GM19240 (cell line): ENCODE measurements around the gene CCDC183.
"Not testable (repeated sequence)": the region's sequence is repeated elsewhere in the genome, so short reads cannot be mapped to it uniquely, and the experiment has no call there.

Source experiments
- DNase-seq: peaks from one replicate; pipeline ENCODE4 v3.0.0; 2011; ENCODE audit warnings: low spot score; ENCODE audit not compliant: insufficient read length

The CCDC183 gene

DNA sequence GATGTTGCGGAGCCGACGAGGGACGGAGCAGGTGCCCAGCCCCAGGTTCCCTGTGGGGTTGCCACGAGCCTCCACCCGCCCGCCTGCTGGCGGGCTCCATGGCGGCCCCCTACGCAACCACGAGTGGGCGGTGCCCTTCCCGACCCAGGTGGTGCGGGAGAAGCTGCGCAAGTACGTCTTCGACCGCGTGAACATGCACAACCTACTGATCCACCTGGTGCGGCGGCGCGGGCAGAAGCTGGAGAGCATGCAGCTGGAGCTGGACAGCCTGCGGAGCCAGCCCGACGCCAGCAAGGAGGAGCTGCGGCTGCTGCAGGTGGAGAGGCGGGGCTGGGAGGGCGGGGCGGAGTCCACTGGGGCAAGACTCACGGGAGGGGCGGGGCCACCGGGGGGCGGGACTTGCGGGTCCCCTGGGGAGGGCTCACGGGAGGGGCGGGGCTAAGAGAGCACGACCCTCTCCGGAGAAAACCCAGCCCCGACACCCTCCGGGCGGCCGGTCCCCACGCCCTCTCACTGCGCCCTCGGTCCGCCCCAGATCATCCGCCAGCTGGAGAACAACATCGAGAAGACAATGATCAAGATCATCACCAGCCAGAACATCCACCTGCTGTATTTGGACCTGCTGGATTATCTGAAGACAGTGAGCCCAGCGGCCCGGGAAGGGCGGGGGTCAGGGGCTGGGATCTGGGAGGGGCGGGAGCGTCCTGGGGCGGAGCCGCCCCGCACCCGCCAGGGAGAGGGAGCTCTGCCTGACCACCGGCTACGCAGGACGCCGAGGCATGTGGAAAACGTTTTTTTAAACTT is 3.9 kb downstream of the CCDC183 start:
- peak; percentile 67 for DNase-seq

DNA sequence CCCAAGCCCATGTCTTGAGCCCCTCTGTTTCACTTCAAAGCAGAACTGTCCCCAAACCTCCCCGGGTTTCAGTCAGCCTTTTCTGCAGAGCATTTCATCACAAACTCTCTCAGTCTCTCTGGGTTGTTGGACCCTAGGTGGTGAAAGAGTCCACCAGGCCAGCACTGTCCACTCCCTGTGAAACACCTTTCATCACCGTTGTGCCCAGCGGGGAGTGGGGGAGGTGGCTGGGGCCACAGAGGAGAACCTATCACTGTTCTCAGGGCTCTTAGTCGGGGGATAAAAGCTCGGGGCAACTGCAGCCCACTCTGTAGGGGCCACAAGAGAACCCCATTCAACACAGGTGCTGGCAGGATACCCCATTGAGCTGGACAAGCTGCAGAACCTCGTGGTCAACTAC is 6.2 kb downstream of the CCDC183 start:
- no peak for DNase-seq

DNA sequence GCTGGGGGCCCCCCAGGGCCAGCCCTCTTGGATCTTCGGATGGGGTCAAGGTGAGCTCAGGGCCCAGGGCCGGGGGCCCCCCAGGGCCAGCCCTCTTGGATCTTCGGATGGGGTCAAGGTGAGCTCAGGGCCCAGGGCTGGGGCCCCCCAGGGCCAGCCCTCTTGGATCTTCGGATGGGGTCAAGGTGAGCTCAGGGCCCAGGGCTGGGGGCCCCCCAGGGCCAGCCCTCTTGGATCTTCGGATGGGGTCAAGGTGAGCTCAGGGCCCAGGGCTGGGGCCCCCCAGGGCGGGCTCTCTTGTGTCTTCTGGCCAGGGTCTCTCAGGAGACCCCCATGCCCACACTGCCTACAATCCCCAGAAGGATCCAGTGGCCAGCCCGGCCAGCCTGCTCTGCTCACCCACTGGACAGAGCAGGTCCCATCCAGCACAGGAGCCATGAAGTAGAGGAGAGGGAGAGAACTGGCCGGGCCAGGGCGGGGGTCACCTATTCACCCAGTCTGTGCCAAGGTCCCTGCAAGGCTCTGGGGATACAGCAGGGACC is 6.9 kb downstream of the CCDC183 start:
- not testable (repeated sequence) for DNase-seq

DNA sequence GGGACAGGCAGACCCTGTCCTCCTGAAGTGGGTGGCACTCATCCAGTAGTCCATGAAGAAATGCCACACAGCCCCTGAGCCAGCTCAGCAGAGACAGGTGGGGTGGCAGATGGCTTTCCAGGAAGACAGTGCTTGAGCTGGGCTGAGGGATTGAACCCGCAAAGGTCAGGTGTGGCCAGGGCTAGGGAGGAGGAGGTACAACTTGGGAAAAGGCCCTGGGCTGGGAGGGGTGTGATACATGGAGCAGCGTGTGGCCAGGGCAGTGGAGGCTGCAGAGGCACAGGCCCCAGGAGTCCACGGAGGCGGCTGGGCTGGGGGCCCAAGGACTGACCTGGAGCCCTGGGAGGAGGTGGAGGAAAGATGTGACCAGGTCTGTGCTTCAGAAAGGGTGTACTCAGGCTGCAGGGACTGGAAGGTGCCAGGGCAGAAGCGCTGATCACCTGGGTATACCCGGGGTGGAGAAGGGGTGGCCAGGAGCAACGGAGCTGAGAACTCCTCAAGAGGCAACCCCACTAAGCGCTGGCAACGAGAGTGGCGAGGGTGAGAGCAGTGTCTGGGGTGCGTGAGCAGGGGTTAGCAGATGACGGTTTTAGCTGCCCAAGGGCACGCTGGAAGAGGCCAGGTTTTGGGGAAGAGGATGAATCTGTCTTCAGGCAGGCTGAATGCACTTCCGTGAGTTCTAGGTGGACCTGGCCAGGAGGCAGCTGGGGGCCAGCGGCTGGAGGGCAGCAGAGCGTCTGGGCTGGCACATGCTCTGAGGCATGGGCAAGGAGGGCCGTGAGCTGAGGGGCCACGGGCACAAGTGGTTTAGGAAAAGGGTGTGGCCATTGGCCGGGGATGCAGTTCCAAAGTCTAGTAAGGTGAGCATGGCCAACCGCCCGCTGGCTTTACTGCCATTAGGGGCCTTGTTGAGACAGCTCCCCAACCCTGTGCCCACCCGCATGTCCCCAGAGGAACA is 7.7 kb downstream of the CCDC183 start:
- DNase-seq, result no peak

DNA sequence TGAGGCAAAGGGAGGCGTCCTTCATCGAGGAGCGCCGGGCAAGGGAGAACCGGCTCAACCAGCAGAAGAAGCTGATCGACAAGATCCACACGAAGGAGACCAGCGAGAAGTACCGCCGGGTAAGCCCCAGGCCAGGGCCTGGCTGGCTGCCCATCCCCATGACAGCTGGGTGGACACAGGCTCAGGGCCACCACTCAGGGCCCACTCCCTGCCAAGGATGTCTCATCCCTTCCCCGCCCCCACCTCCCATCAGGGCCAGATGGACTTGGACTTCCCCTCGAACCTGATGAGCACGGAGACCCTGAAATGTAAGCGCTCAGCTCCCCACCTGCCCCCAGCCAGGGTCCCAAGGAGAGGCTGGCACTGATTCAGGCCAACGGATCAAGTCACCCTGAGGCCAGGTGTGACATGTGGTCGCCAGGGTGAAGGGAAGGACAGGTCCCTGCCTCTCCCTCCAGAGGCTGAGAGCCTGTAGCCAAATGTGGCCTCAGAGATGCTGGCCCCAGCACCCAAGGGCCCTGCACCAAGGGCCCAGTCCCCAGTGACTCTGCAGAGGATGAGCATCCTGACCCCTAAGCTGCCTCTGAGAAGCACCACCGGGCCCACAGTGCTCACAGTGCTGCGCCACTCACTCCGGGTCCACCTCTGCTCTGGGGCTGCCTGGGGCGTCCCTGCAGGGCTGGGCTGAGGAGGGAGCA is 8.5 kb downstream of the CCDC183 start:
- DNase-seq, result no peak

DNA sequence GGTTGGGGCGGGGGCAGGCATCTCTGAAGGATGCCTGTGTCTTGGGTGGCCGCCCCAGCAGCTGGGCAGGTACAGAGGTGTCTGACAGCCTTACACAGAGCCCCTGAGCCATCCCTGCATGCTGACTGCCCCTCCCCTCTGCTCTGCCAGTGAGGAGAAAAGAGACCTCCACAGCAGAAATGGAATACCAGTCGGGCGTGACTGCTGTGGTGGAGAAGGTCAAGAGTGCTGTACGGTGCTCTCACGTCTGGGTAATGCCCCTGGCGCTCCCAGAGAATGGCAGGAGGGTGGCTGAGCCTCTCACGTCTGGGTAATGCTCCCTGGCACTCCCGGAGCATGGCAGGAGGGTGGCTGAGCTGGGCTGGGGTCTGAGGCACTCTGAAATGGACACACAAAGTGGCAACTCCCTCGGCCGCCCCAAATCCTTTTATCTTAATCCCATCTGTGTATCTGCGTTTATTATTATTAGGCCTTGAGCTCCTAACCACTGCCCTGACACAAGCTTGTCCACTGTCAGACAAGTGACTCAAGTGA is 9.1 kb downstream of the CCDC183 start:
- DNase-seq, result no peak

DNA sequence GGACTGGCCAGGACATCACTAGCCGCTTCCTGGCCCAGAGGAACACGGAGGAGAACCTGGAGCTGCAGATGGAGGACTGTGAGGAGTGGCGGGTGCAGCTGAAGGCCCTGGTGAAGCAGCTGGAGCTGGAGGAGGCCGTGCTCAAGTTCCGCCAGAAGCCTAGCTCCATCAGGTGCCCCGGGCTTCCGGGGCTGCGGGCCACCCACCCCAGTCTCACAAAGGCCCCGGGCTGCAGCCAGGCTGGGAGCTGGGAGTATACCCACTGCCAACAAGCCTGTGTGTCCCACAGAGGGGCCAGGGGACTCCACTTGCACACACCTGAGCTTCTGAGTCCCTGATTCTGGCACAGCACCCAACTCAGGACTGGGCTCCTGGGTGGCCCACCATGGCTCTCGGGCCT is 9.9 kb downstream of the CCDC183 start:
- no peak for DNase-seq

DNA sequence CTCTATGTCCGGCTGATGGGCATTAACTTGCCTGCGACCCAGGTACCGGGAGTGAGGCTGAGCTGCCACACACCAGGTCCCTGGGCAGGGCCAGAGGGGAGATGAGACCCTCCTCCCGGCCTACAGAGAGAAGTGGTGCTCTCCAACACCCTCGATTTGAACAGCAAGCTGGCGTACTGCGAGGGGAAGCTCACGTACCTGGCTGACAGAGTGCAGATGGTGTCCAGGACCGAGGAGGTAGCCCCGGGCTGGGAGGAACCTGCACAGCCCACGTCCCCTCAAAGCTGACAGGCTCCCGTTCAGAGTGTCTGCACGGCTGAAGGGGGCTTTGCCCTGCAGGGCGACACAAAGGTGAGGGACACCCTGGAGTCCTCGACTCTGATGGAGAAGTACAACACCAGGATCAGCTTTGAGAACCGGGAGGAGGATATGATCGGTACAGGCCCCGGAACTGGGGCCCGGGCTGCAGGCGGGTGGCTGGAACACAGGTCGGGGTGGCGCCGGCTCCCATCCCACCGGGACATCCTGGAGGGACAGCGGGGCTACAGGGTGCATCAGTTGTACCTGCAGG is 10.6 kb downstream of the CCDC183 start:
- DNase-seq, result no peak

DNA sequence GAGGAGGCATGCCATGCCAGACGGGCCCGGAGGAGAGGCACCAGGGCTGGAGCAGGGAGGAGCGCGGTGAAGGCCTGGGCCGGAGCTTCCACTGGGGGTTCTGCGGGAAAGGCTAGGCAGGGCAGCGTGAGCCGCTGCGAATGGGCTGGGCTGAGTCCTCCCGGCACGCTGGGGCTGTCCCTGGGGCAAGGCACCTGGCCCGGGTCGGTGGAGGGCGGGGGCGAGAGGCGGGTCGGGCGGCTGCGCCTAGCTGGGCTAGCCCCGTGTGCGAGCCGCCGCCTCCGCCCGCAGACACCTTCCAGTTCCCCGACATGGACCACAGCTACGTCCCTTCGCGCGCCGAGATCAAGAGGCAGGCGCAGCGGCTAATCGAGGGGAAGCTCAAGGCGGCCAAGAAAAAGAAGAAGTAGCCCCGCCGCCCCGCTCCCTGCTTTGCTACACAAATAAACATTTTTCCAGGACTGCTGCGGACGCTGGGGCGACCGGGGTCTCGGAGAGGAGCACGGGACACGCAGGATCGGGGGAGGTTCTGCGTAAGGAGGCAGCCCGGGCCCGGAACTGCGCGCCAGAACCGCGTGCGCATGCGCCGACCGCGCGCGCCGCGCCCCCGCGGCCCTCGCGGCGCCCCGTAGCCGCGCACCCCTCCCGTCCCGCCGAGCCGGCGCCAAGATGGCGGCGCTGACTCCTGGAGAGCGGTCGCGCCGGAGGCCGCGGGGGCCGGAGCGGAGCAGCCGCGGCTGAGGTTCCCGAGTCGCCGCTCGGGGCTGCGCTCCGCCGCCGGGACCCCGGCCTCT is 11.3 kb downstream of the CCDC183 start, which contains the start of gene RABL6:
Gene RABL6, plus strand, starts transcription at position 668 of the 794 bp plus-strand sequence. CDS start 249 bp downstream, outside the sequence.
- DNase-seq, result peak; percentile 97

DNA sequence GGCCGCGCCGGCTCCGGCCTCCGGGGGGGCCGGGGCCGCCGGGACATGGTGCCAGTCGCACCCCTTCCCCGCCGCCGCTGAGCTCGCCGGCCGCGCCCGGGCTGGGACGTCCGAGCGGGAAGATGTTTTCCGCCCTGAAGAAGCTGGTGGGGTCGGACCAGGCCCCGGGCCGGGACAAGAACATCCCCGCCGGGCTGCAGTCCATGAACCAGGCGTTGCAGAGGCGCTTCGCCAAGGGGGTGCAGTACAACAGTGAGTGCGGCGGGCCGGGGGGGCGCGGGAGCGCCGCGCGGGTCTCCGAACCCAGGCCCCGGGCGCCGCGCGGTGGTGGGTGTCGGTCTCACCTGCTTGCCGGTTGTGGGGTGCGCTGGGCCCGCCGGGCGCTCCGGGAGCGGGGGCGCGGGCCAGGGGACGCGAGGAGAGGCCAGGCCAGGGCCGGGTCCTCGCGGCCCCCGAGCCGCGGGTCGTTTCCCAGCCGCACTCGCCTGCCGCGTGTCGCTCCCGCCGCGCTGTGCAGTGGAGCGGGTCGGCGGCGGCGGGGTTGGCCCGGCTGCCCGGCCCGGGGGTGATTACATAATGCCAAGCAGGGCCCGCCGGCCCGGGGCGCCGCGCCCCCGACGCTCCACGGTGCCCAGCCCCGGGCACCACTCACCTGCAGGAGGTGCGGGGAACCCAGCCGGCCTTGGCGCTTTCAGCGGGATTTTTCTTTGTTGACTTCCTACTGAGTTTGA is 12.1 kb downstream of the CCDC183 start:
- DNase-seq, result no peak

DNA sequence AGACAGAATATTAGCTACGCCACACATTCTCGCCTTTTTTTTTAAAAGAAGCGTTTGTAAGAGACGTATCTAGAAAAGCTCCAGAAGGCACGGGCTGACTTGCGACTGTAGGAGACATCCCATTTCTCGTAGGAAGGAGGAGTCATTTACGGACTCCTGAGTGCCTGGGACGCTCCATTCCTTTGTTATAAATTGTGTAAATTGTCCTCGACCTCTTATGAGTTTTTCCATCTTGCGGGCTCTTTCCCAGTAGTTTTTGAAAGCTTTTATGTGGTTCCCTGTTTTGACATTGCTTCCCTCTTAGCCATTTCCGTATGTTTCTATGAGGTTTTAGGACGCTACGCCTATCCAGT is 12.6 kb downstream of the CCDC183 start:
- no peak for DNase-seq

DNA sequence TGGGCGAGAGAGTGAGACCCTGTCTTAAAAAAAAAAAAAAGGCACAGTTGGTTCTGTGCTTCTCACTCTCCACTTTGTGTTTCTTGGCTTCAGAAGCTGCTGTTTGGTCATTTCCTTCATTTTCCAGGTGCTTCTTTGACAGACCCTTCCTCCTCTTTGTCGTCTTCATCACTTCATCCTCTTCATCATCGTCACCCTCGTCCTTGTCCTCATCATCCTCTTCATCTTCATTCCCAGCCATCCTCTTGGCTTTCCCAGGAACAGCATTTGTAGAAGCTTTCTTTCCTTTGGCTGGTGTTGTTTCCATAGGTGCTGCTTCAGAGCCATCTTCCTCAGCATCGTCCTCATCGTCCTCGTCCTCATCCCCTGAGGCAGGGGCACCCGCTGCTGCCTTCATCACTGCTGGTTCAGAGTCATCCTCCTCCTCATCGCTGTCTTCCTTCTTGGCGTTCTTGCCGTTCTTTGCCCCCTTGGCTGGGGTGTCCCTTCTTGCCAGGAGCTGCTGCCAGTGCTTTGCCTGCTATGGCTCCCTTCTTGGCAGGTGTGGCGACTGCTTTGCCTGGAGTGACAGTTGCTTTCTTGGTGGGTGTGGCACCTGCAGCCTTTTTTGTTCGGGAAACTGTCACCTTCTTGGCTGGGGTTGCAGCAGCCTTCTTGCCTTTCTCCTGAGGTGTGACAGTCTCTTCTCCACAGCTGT is 18.7 kb downstream of the CCDC183 start:
- no peak for DNase-seq

DNA sequence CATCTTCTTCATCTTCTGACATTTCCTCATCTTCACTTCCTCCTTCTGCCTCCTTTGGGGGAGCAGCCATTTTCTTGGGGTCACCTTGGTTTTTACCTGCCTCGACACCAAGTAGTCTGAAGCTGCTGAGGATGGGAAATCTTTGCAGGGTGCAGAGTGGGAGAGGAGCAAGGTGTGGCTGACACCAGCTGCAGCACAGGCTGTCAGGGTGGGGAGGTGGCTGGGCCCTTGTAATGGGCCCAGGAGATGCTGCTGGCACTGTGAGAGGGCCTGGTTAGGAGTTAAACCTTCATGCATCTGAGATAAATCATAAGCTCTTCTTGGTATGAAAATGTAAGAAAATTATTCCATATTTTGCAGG is 19.3 kb downstream of the CCDC183 start:
- DNase-seq, result no peak

DNA sequence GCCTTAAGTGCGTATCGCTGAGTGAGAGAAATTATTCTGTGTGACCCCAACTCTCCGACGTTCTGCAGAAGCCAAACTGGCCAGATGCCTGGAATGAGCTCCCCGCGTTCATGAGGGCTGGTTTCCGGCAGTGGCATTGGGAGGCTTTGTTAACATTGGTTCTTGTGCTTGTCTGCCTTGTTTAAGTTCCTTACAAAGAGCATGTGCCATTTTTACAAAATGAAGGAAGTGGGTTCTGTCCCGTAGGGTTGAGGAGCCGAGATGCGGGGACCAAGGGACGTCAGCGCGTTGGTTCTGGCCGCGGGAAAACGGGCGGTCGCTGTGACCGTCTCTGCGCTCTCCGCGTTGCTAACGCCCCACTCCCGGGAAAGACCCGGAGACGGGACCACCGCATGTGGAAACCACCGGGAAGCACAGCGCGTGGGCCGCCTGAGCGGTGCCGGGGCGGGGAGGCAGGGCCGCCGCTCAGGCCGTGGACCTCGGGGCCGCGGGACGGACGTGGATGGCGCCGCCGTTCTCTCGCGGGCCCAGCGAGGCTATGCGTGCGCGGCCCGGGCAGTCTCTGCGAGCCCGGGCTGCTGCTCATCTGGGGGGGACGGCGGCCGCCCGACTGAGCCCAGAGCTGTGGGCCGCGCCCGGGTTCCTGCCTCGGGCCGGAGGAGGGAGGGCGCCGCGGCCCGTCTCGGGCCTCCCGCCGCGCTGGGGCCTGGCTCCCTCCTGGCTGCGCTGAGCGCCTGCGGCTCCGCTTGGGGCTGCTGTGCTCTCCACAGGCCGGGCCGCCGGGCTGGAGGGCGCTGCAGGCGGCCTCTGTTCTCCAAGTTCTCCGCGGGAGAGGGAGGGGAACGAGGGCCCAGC is 25.1 kb downstream of the CCDC183 start:
- DNase-seq, result no peak

DNA sequence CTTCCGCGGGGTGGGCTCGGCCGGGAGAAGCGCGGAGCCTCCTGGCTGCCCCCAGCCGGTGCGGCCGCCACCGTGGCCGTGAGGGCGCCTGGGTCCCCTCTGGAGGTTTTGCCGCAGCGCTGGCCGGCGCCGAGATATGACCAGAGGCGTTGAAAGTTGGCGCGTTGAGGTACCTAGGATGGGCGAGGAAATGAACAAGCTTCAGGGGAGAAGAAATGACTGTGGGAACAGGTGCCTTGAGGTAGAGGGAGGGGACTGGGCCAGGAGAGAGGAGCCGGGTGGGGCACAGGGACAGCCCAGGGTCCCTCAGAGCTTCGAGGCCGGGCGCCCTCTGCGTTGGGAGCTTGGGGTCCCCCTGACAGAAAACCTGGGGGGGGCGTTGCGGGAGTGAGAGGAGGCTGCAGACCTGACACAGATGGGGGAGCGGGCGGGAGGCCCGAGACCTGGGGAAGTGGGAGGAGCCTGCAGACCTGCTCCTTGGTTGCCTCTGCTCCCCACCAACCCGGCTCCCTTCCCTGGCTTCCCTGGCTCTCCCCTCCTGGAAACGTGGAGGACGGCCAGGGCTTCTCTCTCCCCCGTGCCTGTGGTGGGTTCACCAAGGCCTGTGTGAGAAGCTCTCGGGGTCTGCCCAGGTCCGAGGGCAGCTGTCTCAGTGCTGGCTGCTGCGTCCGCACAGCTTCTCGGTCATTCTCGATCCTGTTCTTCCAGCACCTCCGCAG is 25.8 kb downstream of the CCDC183 start:
- no peak for DNase-seq

DNA sequence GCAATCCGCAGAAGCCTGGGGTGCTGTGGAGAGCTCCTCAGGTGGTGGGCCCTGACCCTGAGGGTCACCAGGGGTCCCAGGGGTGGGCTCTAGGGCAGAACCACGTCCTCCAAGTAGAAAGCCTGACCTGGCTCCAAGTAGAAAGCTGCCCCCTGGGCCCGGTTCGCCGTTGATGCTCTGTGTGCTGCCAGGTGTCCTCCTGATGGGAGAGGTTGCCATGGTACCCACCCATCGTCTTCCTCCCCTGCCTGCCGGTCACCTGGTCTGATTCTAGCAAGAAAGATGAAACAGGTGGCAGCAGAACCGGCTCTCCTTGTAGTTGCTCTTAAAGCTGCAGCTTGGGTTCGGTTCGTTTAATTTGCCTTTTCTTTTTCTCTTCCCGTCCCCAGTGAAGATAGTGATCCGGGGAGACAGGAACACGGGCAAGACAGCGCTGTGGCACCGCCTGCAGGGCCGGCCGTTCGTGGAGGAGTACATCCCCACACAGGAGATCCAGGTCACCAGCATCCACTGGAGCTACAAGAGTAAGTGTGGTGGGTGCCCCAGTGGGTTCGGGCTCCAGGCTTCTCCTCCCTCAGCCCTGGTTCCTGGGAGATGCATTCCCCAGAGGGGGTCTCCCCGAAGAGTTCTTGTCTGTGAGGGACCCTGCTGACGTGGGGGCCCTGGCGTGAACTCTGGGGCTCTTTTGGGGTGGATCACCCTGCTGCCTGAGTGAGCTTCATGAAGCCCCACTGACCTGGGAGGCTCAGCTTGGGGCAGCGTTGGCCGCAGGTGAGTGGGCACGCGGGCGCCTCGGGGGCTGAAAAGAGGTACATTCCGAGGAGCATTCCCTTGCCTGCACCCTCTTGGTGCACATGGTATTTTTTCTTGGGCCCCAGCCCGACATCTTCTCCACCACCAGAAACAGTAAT is 27.3 kb downstream of the CCDC183 start:
- DNase-seq, result no peak
